HG03025 (cell line): Measurements from ENCODE around the gene UBE2Z.

Source experiments
- ATAC-seq: cut with Tn5 transposase; IDR thresholded peaks from one replicate; pipeline ENCODE4 v1.9.1; 2021; ENCODE audit warnings: mild to moderate bottlenecking, moderate library complexity; ENCODE audit not compliant: unreplicated experiment, low FRiP score

Gene UBE2Z

GRCh38 chr17:48952904-48953303 lies 44.7 kb downstream of the UBE2Z start:
- ATAC-seq: no peak

GRCh38 chr17:48954300-48954755 lies 46.1 kb downstream of the UBE2Z start:
- no peak for ATAC-seq

GRCh38 chr17:48960834-48961515 lies 52.8 kb downstream of the UBE2Z start:
- no peak for ATAC-seq

- ATAC-seq: no peak
These were observed 53.5 kb downstream of the UBE2Z start for GRCh38 chr17:48961516-48962233.

- ATAC-seq: no peak
These were observed 62.0 kb downstream of the UBE2Z start for GRCh38 chr17:48970224-48970623.

- ATAC-seq: no peak
These were observed 62.9 kb downstream of the UBE2Z start for GRCh38 chr17:48970865-48971687.

GRCh38 chr17:48972749-48973097 lies 64.5 kb downstream of the UBE2Z start:
- no peak for ATAC-seq

- ATAC-seq: no peak
These were observed 65.6 kb downstream of the UBE2Z start for GRCh38 chr17:48973806-48974205.
